Inflammatory macrophage (primary cell): ENCODE data around the gene MBTPS2.
A peak's percentile ranks its signal among the peaks of the same experiment; 100 is the strongest.
"Not testable (repeated sequence)": the region's sequence is repeated elsewhere in the genome, so short reads cannot be mapped to it uniquely, and the experiment has no call there.

Experiments
- DNase-seq, 2 donors: peaks; one replicate each; pipeline ENCODE4 v3.0.0-alpha.2; 2020 to 2022
- total RNA-seq, 18 experiments: gene quantifications; one replicate each; lab custom pipeline; 2026; ENCODE audit warnings: mixed read lengths in 6 of 18, inconsistent platforms in 2 of 18; lab: John Stamatoyannopoulos, UW

MBTPS2 gene
- 4.5 to 44.0 (median 12.9) reads per million in 18 experiments for total RNA-seq

GRCh38 chrX:21839334-21840192 is at the start of gene MBTPS2:
Gene MBTPS2, plus strand, starts transcription at chrX:21839617. Its CDS starts 118 bp downstream, at chrX:21839735.
- DNase-seq: peak; percentile 84 to 88

- no peak for DNase-seq
These were observed 40.7 kb upstream of the MBTPS2 start for GRCh38 chrX:21798677-21799219.

- no peak for DNase-seq
These were observed 39.6 kb upstream of the MBTPS2 start for GRCh38 chrX:21799767-21800166.

- DNase-seq: no peak
These were observed 39.1 kb upstream of the MBTPS2 start for GRCh38 chrX:21800344-21800770.

- no peak for DNase-seq
These were observed 37.3 kb upstream of the MBTPS2 start for GRCh38 chrX:21802054-21802670.

- no peak for DNase-seq
These were observed 36.6 kb upstream of the MBTPS2 start for GRCh38 chrX:21802839-21803238.

- peak; percentile 19 to 23 for DNase-seq
These were observed 32.7 kb upstream of the MBTPS2 start for GRCh38 chrX:21806691-21807090.

GRCh38 chrX:21811832-21812231 is 27.6 kb upstream of the MBTPS2 start:
- no peak for DNase-seq

GRCh38 chrX:21812628-21813027 is 26.8 kb upstream of the MBTPS2 start:
- DNase-seq: no peak

- no peak for DNase-seq
These were observed 25.6 kb upstream of the MBTPS2 start for GRCh38 chrX:21813612-21814368.

GRCh38 chrX:21816136-21816535 is 23.3 kb upstream of the MBTPS2 start:
- no peak for DNase-seq

- not testable (repeated sequence) for DNase-seq
These were observed 19.2 kb upstream of the MBTPS2 start for GRCh38 chrX:21820170-21820569.

- DNase-seq: no peak
These were observed 17.5 kb upstream of the MBTPS2 start for GRCh38 chrX:21821875-21822274.

- DNase-seq: no peak
These were observed 7.9 kb upstream of the MBTPS2 start for GRCh38 chrX:21831496-21831895.

- no peak for DNase-seq
These were observed 2.4 kb upstream of the MBTPS2 start for GRCh38 chrX:21837056-21837455.

GRCh38 chrX:21838937-21839333 is 482 bp upstream of the MBTPS2 start:
- no peak for DNase-seq

- DNase-seq: peak in 1 of 2 donors; percentile 0
These were observed 752 bp downstream of the MBTPS2 start for GRCh38 chrX:21840193-21840545.

GRCh38 chrX:21843179-21843578 is 3.8 kb downstream of the MBTPS2 start:
- DNase-seq: no peak

- no peak for DNase-seq
These were observed 5.7 kb downstream of the MBTPS2 start for GRCh38 chrX:21845096-21845495.

- no peak for DNase-seq
These were observed 7.9 kb downstream of the MBTPS2 start for GRCh38 chrX:21847342-21847741.

GRCh38 chrX:21853578-21853977 is 14.2 kb downstream of the MBTPS2 start:
- no peak for DNase-seq

- DNase-seq: no peak
These were observed 16.6 kb downstream of the MBTPS2 start, which contains the start of gene YY2 for GRCh38 chrX:21855937-21856415. Gene YY2, plus strand, starts transcription at chrX:21855987. Its CDS starts 498 bp downstream, at chrX:21856485.

- no peak for DNase-seq
These were observed 17.1 kb downstream of the MBTPS2 start for GRCh38 chrX:21856504-21856903.
